ENCODE data around the gene ADK. TPM values are rescaled to one million over a fixed set of nuclear protein-coding genes. Genes with fewer than 3 reads are reported as not detected.

Gene ADK
- total RNA-seq, 1 donor from 2014 or later, result 47.0 TPM

GRCh38 chr10:74244097-74244685, 93.2 kb downstream of the ADK start:
- TF ChIP-seq CTCF (IDR thresholded peaks at IDR 0.05), result peak; percentile 66
- Mint-ChIP-seq H3K9me3 (ENCODE audit: unreplicated experiment) (no peaks in the 10 kb centered on the region), H3K4me1 (ENCODE audit: unreplicated experiment) (peaks cover 8% of the 10 kb centered on the region), H3K27me3 (ENCODE audit: unreplicated experiment) (no peaks in the 10 kb centered on the region), H3K4me3 (ENCODE audit: unreplicated experiment) (no peak overlapping the region), H3K27ac (ENCODE audit: unreplicated experiment) (peak overlapping the region; percentile 13), H3K36me3 (ENCODE audit: unreplicated experiment) (peaks cover 9% of the 10 kb centered on the region)
- no peak for DNase-seq (ENCODE audit: extremely low spot score, unreplicated experiment)

DNA sequence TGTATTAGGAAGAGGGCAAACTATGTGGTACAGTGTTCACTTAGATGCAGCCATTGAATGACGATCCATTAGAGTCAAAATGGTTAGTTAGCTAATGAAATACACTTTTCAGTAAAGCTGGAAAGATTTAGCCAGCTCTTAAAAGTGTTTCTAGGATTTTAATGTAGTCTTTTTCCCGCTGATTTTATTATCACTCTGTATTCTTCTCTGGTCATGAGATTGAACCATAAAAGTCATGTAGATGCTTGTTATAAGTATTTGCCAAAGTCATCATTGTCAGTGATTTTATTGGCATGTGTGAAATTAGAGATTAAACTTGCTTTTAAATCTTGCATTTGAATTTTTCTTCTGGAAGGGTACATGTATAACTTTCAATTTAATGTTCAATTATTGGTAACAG, 93.8 kb downstream of the ADK start:
- Mint-ChIP-seq H3K27me3 (ENCODE audit: unreplicated experiment) (no peaks in the 10 kb centered on the region), H3K4me1 (ENCODE audit: unreplicated experiment) (peaks cover 8% of the 10 kb centered on the region), H3K36me3 (ENCODE audit: unreplicated experiment) (peaks cover 9% of the 10 kb centered on the region), H3K9me3 (ENCODE audit: unreplicated experiment) (no peaks in the 10 kb centered on the region), H3K4me3 (ENCODE audit: unreplicated experiment) (no peak overlapping the region), H3K27ac (ENCODE audit: unreplicated experiment) (no peak overlapping the region)
- DNase-seq (ENCODE audit: extremely low spot score, unreplicated experiment), result no peak
- no peak for TF ChIP-seq CTCF (IDR thresholded peaks at IDR 0.05)

DNA sequence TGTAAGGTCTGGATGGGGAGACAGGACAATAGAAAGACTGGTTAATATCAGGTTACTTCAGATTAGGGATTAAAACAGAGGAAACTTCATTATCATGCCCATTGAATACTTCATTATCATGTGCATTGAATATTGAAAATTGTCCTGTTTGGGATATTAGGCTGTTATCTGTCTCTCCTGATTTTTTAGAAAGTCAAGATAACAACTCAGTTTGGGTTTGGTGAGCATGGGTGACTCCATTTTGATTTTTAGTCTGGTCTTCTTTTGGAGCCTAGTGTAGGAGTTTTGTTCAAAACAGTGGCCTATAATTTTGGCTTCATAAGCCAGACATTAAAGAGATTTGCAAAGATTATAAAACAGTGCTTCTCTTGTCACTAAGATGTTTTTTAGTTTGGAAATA, 95.5 kb downstream of the ADK start:
- Mint-ChIP-seq H3K4me1 (ENCODE audit: unreplicated experiment) (no peaks in the 10 kb centered on the region), H3K36me3 (ENCODE audit: unreplicated experiment) (peaks cover 9% of the 10 kb centered on the region), H3K27ac (ENCODE audit: unreplicated experiment) (no peak overlapping the region), H3K27me3 (ENCODE audit: unreplicated experiment) (no peaks in the 10 kb centered on the region), H3K4me3 (ENCODE audit: unreplicated experiment) (no peak overlapping the region), H3K9me3 (ENCODE audit: unreplicated experiment) (no peaks in the 10 kb centered on the region)
- no peak for DNase-seq (ENCODE audit: extremely low spot score, unreplicated experiment)
- no peak for TF ChIP-seq CTCF (IDR thresholded peaks at IDR 0.05)

DNA sequence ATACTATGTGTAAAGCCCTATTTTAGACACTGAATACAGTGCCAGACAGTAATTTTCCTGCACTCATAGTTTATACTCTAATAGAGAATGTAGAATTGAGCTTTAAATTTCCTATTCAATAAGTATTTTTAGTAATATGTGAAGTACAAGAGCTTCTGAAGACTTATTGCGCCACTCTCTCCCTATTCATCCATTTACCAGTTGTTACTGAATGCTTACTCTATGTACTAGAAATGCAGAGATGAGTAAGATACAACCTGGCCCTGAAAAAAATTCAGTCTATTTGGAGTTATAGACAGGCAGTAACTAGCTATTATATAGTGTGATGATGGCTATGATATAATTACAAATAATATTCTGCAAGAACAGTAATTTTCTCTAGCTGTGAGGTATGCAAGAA, 98.8 kb downstream of the ADK start:
- no peaks in the 10 kb centered on the region for H3K4me1 Mint-ChIP-seq (ENCODE audit: unreplicated experiment)
- no peaks in the 10 kb centered on the region for H3K27me3 Mint-ChIP-seq (ENCODE audit: unreplicated experiment)
- H3K9me3 Mint-ChIP-seq (ENCODE audit: unreplicated experiment), result no peaks in the 10 kb centered on the region
- H3K36me3 Mint-ChIP-seq (ENCODE audit: unreplicated experiment), result peaks cover 3% of the 10 kb centered on the region
- H3K4me3 Mint-ChIP-seq (ENCODE audit: unreplicated experiment), result no peak overlapping the region
- DNase-seq (ENCODE audit: extremely low spot score, unreplicated experiment), result no peak
- no peak overlapping the region for H3K27ac Mint-ChIP-seq (ENCODE audit: unreplicated experiment)
- no peak for TF ChIP-seq CTCF (IDR thresholded peaks at IDR 0.05)

DNA sequence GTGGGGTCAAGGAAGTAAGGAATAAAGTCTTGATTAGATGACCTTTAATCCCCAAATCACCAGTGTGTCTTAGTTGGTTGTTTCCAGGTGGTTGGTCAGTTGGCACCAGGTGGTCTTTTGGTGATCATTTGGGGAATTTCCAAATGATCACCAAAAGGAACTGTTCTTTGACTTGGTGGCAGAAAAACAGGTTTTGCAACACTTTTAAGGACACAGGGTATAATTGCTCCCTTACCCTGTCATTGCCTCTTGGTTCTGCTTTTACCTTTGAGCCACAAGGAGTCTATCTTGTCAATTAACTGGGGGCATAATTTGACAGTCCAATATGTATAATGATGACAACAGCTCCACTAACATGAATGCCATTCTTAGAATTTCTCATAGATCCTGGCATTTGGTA, 104.2 kb downstream of the ADK start:
- Mint-ChIP-seq H3K4me1 (ENCODE audit: unreplicated experiment) (peaks cover 7% of the 10 kb centered on the region), H3K9me3 (ENCODE audit: unreplicated experiment) (no peaks in the 10 kb centered on the region), H3K27ac (ENCODE audit: unreplicated experiment) (no peak overlapping the region), H3K36me3 (ENCODE audit: unreplicated experiment) (peaks cover 3% of the 10 kb centered on the region), H3K27me3 (ENCODE audit: unreplicated experiment) (no peaks in the 10 kb centered on the region), H3K4me3 (ENCODE audit: unreplicated experiment) (no peak overlapping the region)
- DNase-seq (ENCODE audit: extremely low spot score, unreplicated experiment), result no peak
- TF ChIP-seq CTCF (IDR thresholded peaks at IDR 0.05), result no peak
